ENCODE data around the gene NLRP5.

NLRP5 gene

GRCh38 chr19:56110515-56111448 is 124.2 kb downstream of the NLRP5 start:
- FAIRE-seq (no peak), DNase-seq (ENCODE audit: insufficient read length, low spot score) (no peak)
- TF ChIP-seq, protein P1, sequence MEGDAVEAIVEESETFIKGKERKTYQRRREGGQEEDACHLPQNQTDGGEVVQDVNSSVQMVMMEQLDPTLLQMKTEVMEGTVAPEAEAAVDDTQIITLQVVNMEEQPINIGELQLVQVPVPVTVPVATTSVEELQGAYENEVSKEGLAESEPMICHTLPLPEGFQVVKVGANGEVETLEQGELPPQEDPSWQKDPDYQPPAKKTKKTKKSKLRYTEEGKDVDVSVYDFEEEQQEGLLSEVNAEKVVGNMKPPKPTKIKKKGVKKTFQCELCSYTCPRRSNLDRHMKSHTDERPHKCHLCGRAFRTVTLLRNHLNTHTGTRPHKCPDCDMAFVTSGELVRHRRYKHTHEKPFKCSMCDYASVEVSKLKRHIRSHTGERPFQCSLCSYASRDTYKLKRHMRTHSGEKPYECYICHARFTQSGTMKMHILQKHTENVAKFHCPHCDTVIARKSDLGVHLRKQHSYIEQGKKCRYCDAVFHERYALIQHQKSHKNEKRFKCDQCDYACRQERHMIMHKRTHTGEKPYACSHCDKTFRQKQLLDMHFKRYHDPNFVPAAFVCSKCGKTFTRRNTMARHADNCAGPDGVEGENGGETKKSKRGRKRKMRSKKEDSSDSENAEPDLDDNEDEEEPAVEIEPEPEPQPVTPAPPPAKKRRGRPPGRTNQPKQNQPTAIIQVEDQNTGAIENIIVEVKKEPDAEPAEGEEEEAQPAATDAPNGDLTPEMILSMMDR (IDR thresholded peaks at IDR 0.05; ENCODE audit: insufficient read depth, missing control alignments) = no peak

Measured in D721Med (cell line).